H9 (cell line): ENCODE data around the gene MYO5B. TPM values are rescaled to one million over a fixed set of nuclear protein-coding genes. Genes with fewer than 3 reads are reported as not detected.

ENCODE experiments used
- DNase-seq: peaks from one replicate; pipeline ENCODE4 v3.0.0-alpha.2; 2017
- H2AFZ ChIP-seq: one replicate; pipeline ENCODE4 v1.6.1; 2013; ENCODE audit warnings: mild to moderate bottlenecking, low read length, control low read depth, moderate library complexity
- H2AK5ac ChIP-seq: 2 replicates; pipeline ENCODE4 v1.6.1; 2013; ENCODE audit warnings: low read length, control low read depth, mixed read lengths; ENCODE audit not compliant: insufficient read length
- H2BK120ac ChIP-seq: one replicate; pipeline ENCODE4 v1.6.1; 2013; ENCODE audit warnings: low read depth, mild to moderate bottlenecking, low read length, control low read depth, inconsistent platforms; ENCODE audit not compliant: poor library complexity, severe bottlenecking
- H2BK12ac ChIP-seq: 2 replicates; pipeline ENCODE4 v1.6.1; 2013; ENCODE audit warnings: low read length, control low read depth, mixed read lengths, low read depth; ENCODE audit not compliant: insufficient read length
- H2BK15ac ChIP-seq: 2 replicates; pipeline ENCODE4 v1.6.1; 2013; ENCODE audit warnings: low read depth, low read length, control low read depth
- H2BK20ac ChIP-seq: one replicate; pipeline ENCODE4 v1.6.1; 2013; ENCODE audit warnings: low read depth, mild to moderate bottlenecking, low read length, control low read depth, inconsistent platforms; ENCODE audit not compliant: poor library complexity, severe bottlenecking
- H2BK5ac ChIP-seq: 2 replicates; pipeline ENCODE4 v1.6.1; 2013; ENCODE audit warnings: low read length, control low read depth, mixed read lengths; ENCODE audit not compliant: insufficient read length
- H3K14ac ChIP-seq: 2 replicates; pipeline ENCODE4 v1.6.1; 2013; ENCODE audit warnings: low read length, control low read depth; ENCODE audit not compliant: insufficient read depth
- H3K18ac ChIP-seq: 2 replicates; pipeline ENCODE4 v1.6.1; 2013; ENCODE audit warnings: low read depth, mild to moderate bottlenecking, mixed read lengths, low read length, control low read depth; ENCODE audit not compliant: insufficient read length
- H3K23ac ChIP-seq: 2 replicates; pipeline ENCODE4 v1.6.1; 2013; ENCODE audit warnings: low read length, control low read depth, mixed read lengths, low read depth; ENCODE audit not compliant: insufficient read length
- H3K23me2 ChIP-seq: 2 replicates; pipeline ENCODE4 v1.6.1; 2013; ENCODE audit warnings: low read depth, mild to moderate bottlenecking, mixed read lengths, low read length, control low read depth; ENCODE audit not compliant: insufficient read length, poor library complexity, severe bottlenecking
- H3K27ac ChIP-seq: 2 replicates; pipeline ENCODE4 v1.5.1; 2013; ENCODE audit warnings: low read length, control low read depth, mixed read lengths, low read depth; ENCODE audit not compliant: insufficient read length
- H3K27me3 ChIP-seq: 2 replicates; pipeline ENCODE4 v1.6.1; 2013; ENCODE audit warnings: low read length, control low read depth, inconsistent platforms; ENCODE audit not compliant: insufficient read depth
- H3K4ac ChIP-seq: 2 replicates; pipeline ENCODE4 v1.6.1; 2013; ENCODE audit warnings: low read depth, mild to moderate bottlenecking, control low read depth, inconsistent platforms, low read length, moderate library complexity
- H3K4me1 ChIP-seq: 2 replicates; pipeline ENCODE4 v1.6.1; 2013; ENCODE audit warnings: low read length, control low read depth, inconsistent platforms; ENCODE audit not compliant: insufficient read depth
- H3K4me2 ChIP-seq: 2 replicates; pipeline ENCODE4 v1.6.1; 2013; ENCODE audit warnings: low read length, control low read depth, mixed read lengths; ENCODE audit not compliant: insufficient read length, insufficient read depth
- H3K56ac ChIP-seq: 2 replicates; pipeline ENCODE4 v1.6.1; 2013; ENCODE audit warnings: low read depth, mild to moderate bottlenecking, mixed read lengths, low read length, control low read depth; ENCODE audit not compliant: insufficient read length
- H3K79me1 ChIP-seq: 2 replicates; pipeline ENCODE4 v1.6.1; 2013; ENCODE audit warnings: low read depth, mild to moderate bottlenecking, moderate library complexity, low read length, control low read depth, inconsistent platforms; ENCODE audit not compliant: insufficient read depth, poor library complexity, severe bottlenecking
- H3K79me2 ChIP-seq: 2 replicates; pipeline ENCODE4 v1.6.1; 2013; ENCODE audit warnings: low read length, control low read depth, inconsistent platforms; ENCODE audit not compliant: insufficient read depth
- H3K9ac ChIP-seq: 2 replicates; pipeline ENCODE4 v1.6.1; 2013; ENCODE audit warnings: low read length, control low read depth, mixed read lengths; ENCODE audit not compliant: insufficient read length; ENCODE audit errors: extremely low read depth
- H3K9me3 ChIP-seq: one replicate; pipeline ENCODE4 v1.6.1; 2013; ENCODE audit warnings: low read depth, low read length, inconsistent platforms; ENCODE audit not compliant: control insufficient read depth
- H3T11ph ChIP-seq: one replicate; pipeline ENCODE4 v1.6.1; 2013; ENCODE audit warnings: mild to moderate bottlenecking, low read length, control low read depth, inconsistent platforms
- H4K20me1 ChIP-seq: one replicate; pipeline ENCODE4 v1.6.1; 2013; ENCODE audit not compliant: control insufficient read depth, insufficient read length, insufficient read depth
- H4K5ac ChIP-seq: 2 replicates; pipeline ENCODE4 v1.6.1; 2013; ENCODE audit warnings: low read depth, mild to moderate bottlenecking, mixed read lengths, low read length, control low read depth; ENCODE audit not compliant: insufficient read length
- H4K8ac ChIP-seq: replicated peaks from 2 replicates; pipeline ENCODE4 v1.6.1; 2013; ENCODE audit warnings: low read length, control low read depth, mixed read lengths, low read depth; ENCODE audit not compliant: insufficient read length
- H4K91ac ChIP-seq: 2 replicates; pipeline ENCODE4 v1.6.1; 2013; ENCODE audit warnings: low read depth, mild to moderate bottlenecking, moderate library complexity, mixed read lengths, low read length, control low read depth; ENCODE audit not compliant: insufficient read length
- H3K27ac Mint-ChIP-seq, 3 experiments: 2 replicates in 2 of 3; 3 replicates in 1 of 3; pipeline ENCODE4 v1.8.0; 2020 to 2021; ENCODE audit warnings: mixed read lengths in 3 of 3, mild to moderate bottlenecking in 1 of 3, moderate library complexity in 1 of 3
- H3K27me3 Mint-ChIP-seq: 2 replicates; pipeline ENCODE4 v1.8.0; 2021; ENCODE audit warnings: low read depth, mild to moderate bottlenecking, moderate library complexity, mixed read lengths
- H3K36me3 Mint-ChIP-seq, 3 experiments: 2 replicates in 2 of 3; 3 replicates in 1 of 3; pipeline ENCODE4 v1.8.0; 2020 to 2021; ENCODE audit warnings: low read depth in 3 of 3, mixed read lengths in 3 of 3; ENCODE audit not compliant: insufficient read depth in 1 of 3
- H3K4me1 Mint-ChIP-seq, 2 experiments: 2 replicates each; pipeline ENCODE4 v1.8.0; 2020; ENCODE audit warnings: mixed read lengths in 2 of 2
- H3K4me3 Mint-ChIP-seq, 2 experiments: 2 replicates in 1 of 2; 3 replicates in 1 of 2; pipeline ENCODE4 v1.8.0; 2020 to 2021; ENCODE audit warnings: mild to moderate bottlenecking in 2 of 2, mixed read lengths in 2 of 2, moderate library complexity in 1 of 2
- H3K9me3 Mint-ChIP-seq, 2 experiments: 2 replicates in 1 of 2; 3 replicates in 1 of 2; pipeline ENCODE4 v1.8.0; 2020; ENCODE audit warnings: mild to moderate bottlenecking in 2 of 2, mixed read lengths in 2 of 2, moderate library complexity in 1 of 2
- WGBS: extraction: QIAGEN DNeasy Blood & Tissue Kit; methylation state at CpG from one replicate; pipeline ENCODE4 v1.1.7; 2013; ENCODE audit warnings: missing lambda C conversion rate, low lambda C conversion rate, mixed read lengths; ENCODE audit not compliant: insufficient read length; ENCODE audit errors: extremely low coverage; 5-methylcytosine and 5-hydroxymethylcytosine counted together
- total RNA-seq: library from RNA; stranded (reverse); gene quantifications from 2 replicates; pipeline ENCODE4 v1.2.1, GENCODE V29; 2021
- TF ChIP-seq, protein P1 (sequence below): fragments of 200-600 bp; sonication (generic); conservative IDR thresholded peaks from 3 replicates; pipeline ENCODE4 v1.8.0; 2021; ENCODE audit warnings: antibody characterized with exemption, mild to moderate bottlenecking

The MYO5B gene
- total RNA-seq, 1 experiment from 2014 or later = 9.3 TPM

DNA sequence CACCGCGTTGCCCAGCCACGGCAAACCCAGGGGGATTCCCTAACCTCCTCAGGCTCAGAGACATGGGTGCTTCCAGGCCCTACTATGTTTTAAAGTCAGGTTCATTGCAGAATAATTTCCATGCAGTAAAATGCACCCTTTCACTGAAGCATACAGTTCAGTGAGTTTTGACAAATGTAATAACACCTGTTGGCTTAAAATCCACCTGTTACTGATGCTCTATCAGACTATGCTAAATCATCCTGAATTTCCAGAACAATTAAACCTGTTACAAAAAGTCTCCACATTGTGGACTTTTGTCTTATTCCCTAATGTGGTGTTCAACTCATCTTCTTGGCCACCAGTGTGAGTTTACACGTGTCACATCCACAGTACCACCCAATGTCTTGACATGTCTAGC, 234.6 kb downstream of the MYO5B start:
- H3K9me3 ChIP-seq = no peaks in the 10 kb centered on the region
- no peak overlapping the region for H3K4me2 ChIP-seq
- no peaks in the 10 kb centered on the region for H3K4me1 Mint-ChIP-seq

More for the DNA sequence above, 234.6 kb downstream of the MYO5B start:
- Histone ChIP-seq H2AFZ (no peak overlapping the region), H3K9ac (no peak overlapping the region), H2BK120ac (no peak overlapping the region), H3K14ac (no peak overlapping the region), H3K23me2 (no peaks in the 10 kb centered on the region), H3K18ac (no peak overlapping the region), H2BK12ac (no peak overlapping the region), H4K20me1 (no peaks in the 10 kb centered on the region), H4K8ac (no peak overlapping the region), H3K27me3 (no peaks in the 10 kb centered on the region), H3K79me1 (no peaks in the 10 kb centered on the region), H2BK5ac (no peak overlapping the region), H4K5ac (no peak overlapping the region), H3K27ac (no peak overlapping the region), H4K91ac (no peak overlapping the region), H3K79me2 (no peaks in the 10 kb centered on the region), H2BK20ac (no peak overlapping the region), H2BK15ac (no peak overlapping the region), H3T11ph (no peak overlapping the region), H3K23ac (no peak overlapping the region), H3K56ac (no peak overlapping the region), H2AK5ac (no peak overlapping the region), H3K4ac (no peak overlapping the region), H3K4me1 (no peaks in the 10 kb centered on the region)
- Mint-ChIP-seq H3K27ac (no peak overlapping the region), H3K27me3 (peaks cover 2% of the 10 kb centered on the region; the same call in 1 of the 2 replicates), H3K4me3 (no peak overlapping the region), H3K9me3 (no peaks in the 10 kb centered on the region; a peak in 1 of 5 replicates), H3K36me3 (no peaks in the 10 kb centered on the region; a peak in 1 of 7 replicates)
- TF ChIP-seq, protein P1, sequence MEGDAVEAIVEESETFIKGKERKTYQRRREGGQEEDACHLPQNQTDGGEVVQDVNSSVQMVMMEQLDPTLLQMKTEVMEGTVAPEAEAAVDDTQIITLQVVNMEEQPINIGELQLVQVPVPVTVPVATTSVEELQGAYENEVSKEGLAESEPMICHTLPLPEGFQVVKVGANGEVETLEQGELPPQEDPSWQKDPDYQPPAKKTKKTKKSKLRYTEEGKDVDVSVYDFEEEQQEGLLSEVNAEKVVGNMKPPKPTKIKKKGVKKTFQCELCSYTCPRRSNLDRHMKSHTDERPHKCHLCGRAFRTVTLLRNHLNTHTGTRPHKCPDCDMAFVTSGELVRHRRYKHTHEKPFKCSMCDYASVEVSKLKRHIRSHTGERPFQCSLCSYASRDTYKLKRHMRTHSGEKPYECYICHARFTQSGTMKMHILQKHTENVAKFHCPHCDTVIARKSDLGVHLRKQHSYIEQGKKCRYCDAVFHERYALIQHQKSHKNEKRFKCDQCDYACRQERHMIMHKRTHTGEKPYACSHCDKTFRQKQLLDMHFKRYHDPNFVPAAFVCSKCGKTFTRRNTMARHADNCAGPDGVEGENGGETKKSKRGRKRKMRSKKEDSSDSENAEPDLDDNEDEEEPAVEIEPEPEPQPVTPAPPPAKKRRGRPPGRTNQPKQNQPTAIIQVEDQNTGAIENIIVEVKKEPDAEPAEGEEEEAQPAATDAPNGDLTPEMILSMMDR = no peak
- WGBS = no CpG with 5 or more reads among the region's 4 CpGs
- no peak for DNase-seq
